H9 (cell line): Measurements from ENCODE around the gene MICAL3. TPM values are rescaled to one million over a fixed set of nuclear protein-coding genes. Genes with fewer than 3 reads are reported as not detected.

Experiments used
- DNase-seq: peaks from one replicate; pipeline ENCODE4 v3.0.0-alpha.2; 2017
- H2AFZ ChIP-seq: one replicate; pipeline ENCODE4 v1.6.1; 2013; ENCODE audit warnings: mild to moderate bottlenecking, low read length, control low read depth, moderate library complexity
- H2AK5ac ChIP-seq: 2 replicates; pipeline ENCODE4 v1.6.1; 2013; ENCODE audit warnings: low read length, control low read depth, mixed read lengths; ENCODE audit not compliant: insufficient read length
- H2BK120ac ChIP-seq: one replicate; pipeline ENCODE4 v1.6.1; 2013; ENCODE audit warnings: low read depth, mild to moderate bottlenecking, low read length, control low read depth, inconsistent platforms; ENCODE audit not compliant: poor library complexity, severe bottlenecking
- H2BK12ac ChIP-seq: 2 replicates; pipeline ENCODE4 v1.6.1; 2013; ENCODE audit warnings: low read length, control low read depth, mixed read lengths, low read depth; ENCODE audit not compliant: insufficient read length
- H2BK15ac ChIP-seq: 2 replicates; pipeline ENCODE4 v1.6.1; 2013; ENCODE audit warnings: low read depth, low read length, control low read depth
- H2BK20ac ChIP-seq: one replicate; pipeline ENCODE4 v1.6.1; 2013; ENCODE audit warnings: low read depth, mild to moderate bottlenecking, low read length, control low read depth, inconsistent platforms; ENCODE audit not compliant: poor library complexity, severe bottlenecking
- H2BK5ac ChIP-seq: 2 replicates; pipeline ENCODE4 v1.6.1; 2013; ENCODE audit warnings: low read length, control low read depth, mixed read lengths; ENCODE audit not compliant: insufficient read length
- H3K14ac ChIP-seq: 2 replicates; pipeline ENCODE4 v1.6.1; 2013; ENCODE audit warnings: low read length, control low read depth; ENCODE audit not compliant: insufficient read depth
- H3K18ac ChIP-seq: 2 replicates; pipeline ENCODE4 v1.6.1; 2013; ENCODE audit warnings: low read depth, mild to moderate bottlenecking, mixed read lengths, low read length, control low read depth; ENCODE audit not compliant: insufficient read length
- H3K23ac ChIP-seq: 2 replicates; pipeline ENCODE4 v1.6.1; 2013; ENCODE audit warnings: low read length, control low read depth, mixed read lengths, low read depth; ENCODE audit not compliant: insufficient read length
- H3K23me2 ChIP-seq: 2 replicates; pipeline ENCODE4 v1.6.1; 2013; ENCODE audit warnings: low read depth, mild to moderate bottlenecking, mixed read lengths, low read length, control low read depth; ENCODE audit not compliant: insufficient read length, poor library complexity, severe bottlenecking
- H3K27ac ChIP-seq: 2 replicates; pipeline ENCODE4 v1.5.1; 2013; ENCODE audit warnings: low read length, control low read depth, mixed read lengths, low read depth; ENCODE audit not compliant: insufficient read length
- H3K27me3 ChIP-seq: 2 replicates; pipeline ENCODE4 v1.6.1; 2013; ENCODE audit warnings: low read length, control low read depth, inconsistent platforms; ENCODE audit not compliant: insufficient read depth
- H3K4ac ChIP-seq: 2 replicates; pipeline ENCODE4 v1.6.1; 2013; ENCODE audit warnings: low read depth, mild to moderate bottlenecking, control low read depth, inconsistent platforms, low read length, moderate library complexity
- H3K4me1 ChIP-seq: 2 replicates; pipeline ENCODE4 v1.6.1; 2013; ENCODE audit warnings: low read length, control low read depth, inconsistent platforms; ENCODE audit not compliant: insufficient read depth
- H3K4me2 ChIP-seq: 2 replicates; pipeline ENCODE4 v1.6.1; 2013; ENCODE audit warnings: low read length, control low read depth, mixed read lengths; ENCODE audit not compliant: insufficient read length, insufficient read depth
- H3K56ac ChIP-seq: 2 replicates; pipeline ENCODE4 v1.6.1; 2013; ENCODE audit warnings: low read depth, mild to moderate bottlenecking, mixed read lengths, low read length, control low read depth; ENCODE audit not compliant: insufficient read length
- H3K79me1 ChIP-seq: 2 replicates; pipeline ENCODE4 v1.6.1; 2013; ENCODE audit warnings: low read depth, mild to moderate bottlenecking, moderate library complexity, low read length, control low read depth, inconsistent platforms; ENCODE audit not compliant: insufficient read depth, poor library complexity, severe bottlenecking
- H3K79me2 ChIP-seq: 2 replicates; pipeline ENCODE4 v1.6.1; 2013; ENCODE audit warnings: low read length, control low read depth, inconsistent platforms; ENCODE audit not compliant: insufficient read depth
- H3K9ac ChIP-seq: 2 replicates; pipeline ENCODE4 v1.6.1; 2013; ENCODE audit warnings: low read length, control low read depth, mixed read lengths; ENCODE audit not compliant: insufficient read length; ENCODE audit errors: extremely low read depth
- H3K9me3 ChIP-seq: one replicate; pipeline ENCODE4 v1.6.1; 2013; ENCODE audit warnings: low read depth, low read length, inconsistent platforms; ENCODE audit not compliant: control insufficient read depth
- H3T11ph ChIP-seq: one replicate; pipeline ENCODE4 v1.6.1; 2013; ENCODE audit warnings: mild to moderate bottlenecking, low read length, control low read depth, inconsistent platforms
- H4K20me1 ChIP-seq: one replicate; pipeline ENCODE4 v1.6.1; 2013; ENCODE audit not compliant: control insufficient read depth, insufficient read length, insufficient read depth
- H4K5ac ChIP-seq: 2 replicates; pipeline ENCODE4 v1.6.1; 2013; ENCODE audit warnings: low read depth, mild to moderate bottlenecking, mixed read lengths, low read length, control low read depth; ENCODE audit not compliant: insufficient read length
- H4K8ac ChIP-seq: replicated peaks from 2 replicates; pipeline ENCODE4 v1.6.1; 2013; ENCODE audit warnings: low read length, control low read depth, mixed read lengths, low read depth; ENCODE audit not compliant: insufficient read length
- H4K91ac ChIP-seq: 2 replicates; pipeline ENCODE4 v1.6.1; 2013; ENCODE audit warnings: low read depth, mild to moderate bottlenecking, moderate library complexity, mixed read lengths, low read length, control low read depth; ENCODE audit not compliant: insufficient read length
- H3K27ac Mint-ChIP-seq, 3 experiments: 2 replicates in 2 of 3; 3 replicates in 1 of 3; pipeline ENCODE4 v1.8.0; 2020 to 2021; ENCODE audit warnings: mixed read lengths in 3 of 3, mild to moderate bottlenecking in 1 of 3, moderate library complexity in 1 of 3
- H3K27me3 Mint-ChIP-seq: 2 replicates; pipeline ENCODE4 v1.8.0; 2021; ENCODE audit warnings: low read depth, mild to moderate bottlenecking, moderate library complexity, mixed read lengths
- H3K36me3 Mint-ChIP-seq, 3 experiments: 2 replicates in 2 of 3; 3 replicates in 1 of 3; pipeline ENCODE4 v1.8.0; 2020 to 2021; ENCODE audit warnings: low read depth in 3 of 3, mixed read lengths in 3 of 3; ENCODE audit not compliant: insufficient read depth in 1 of 3
- H3K4me1 Mint-ChIP-seq, 2 experiments: 2 replicates each; pipeline ENCODE4 v1.8.0; 2020; ENCODE audit warnings: mixed read lengths in 2 of 2
- H3K4me3 Mint-ChIP-seq, 2 experiments: 2 replicates in 1 of 2; 3 replicates in 1 of 2; pipeline ENCODE4 v1.8.0; 2020 to 2021; ENCODE audit warnings: mild to moderate bottlenecking in 2 of 2, mixed read lengths in 2 of 2, moderate library complexity in 1 of 2
- H3K9me3 Mint-ChIP-seq, 2 experiments: 2 replicates in 1 of 2; 3 replicates in 1 of 2; pipeline ENCODE4 v1.8.0; 2020; ENCODE audit warnings: mild to moderate bottlenecking in 2 of 2, mixed read lengths in 2 of 2, moderate library complexity in 1 of 2
- WGBS: extraction: QIAGEN DNeasy Blood & Tissue Kit; methylation state at CpG from one replicate; pipeline ENCODE4 v1.1.7; 2013; ENCODE audit warnings: missing lambda C conversion rate, low lambda C conversion rate, mixed read lengths; ENCODE audit not compliant: insufficient read length; ENCODE audit errors: extremely low coverage; 5-methylcytosine and 5-hydroxymethylcytosine counted together
- total RNA-seq: library from RNA; stranded (reverse); gene quantifications from 2 replicates; pipeline ENCODE4 v1.2.1, GENCODE V29; 2021
- TF ChIP-seq, protein P1 (sequence below): fragments of 200-600 bp; sonication (generic); conservative IDR thresholded peaks from 3 replicates; pipeline ENCODE4 v1.8.0; 2021; ENCODE audit warnings: antibody characterized with exemption, mild to moderate bottlenecking

Gene MICAL3
- total RNA-seq, 1 experiment from 2014 or later, result 50.2 TPM

DNA sequence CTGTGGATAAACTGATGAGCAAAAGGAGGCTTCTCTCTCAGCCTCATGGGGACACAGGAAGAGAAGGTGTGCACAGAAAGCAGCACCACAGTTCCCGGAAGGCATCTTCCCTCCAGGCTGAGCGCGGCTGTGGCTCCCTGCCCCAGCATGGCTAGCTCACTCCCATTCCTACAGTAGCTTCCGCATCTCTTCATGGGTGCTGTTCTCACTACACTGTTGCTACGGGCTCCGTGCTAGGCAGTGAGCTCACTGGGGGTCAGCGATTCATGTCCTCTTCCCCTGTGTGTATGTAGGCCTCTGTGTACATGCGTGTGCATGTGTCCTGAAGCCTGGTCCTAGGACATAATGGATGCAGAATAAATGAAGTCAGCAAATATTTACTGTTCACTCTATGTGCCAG is 64.3 kb downstream of the MICAL3 start:
- DNase-seq, result no peak
- H4K91ac ChIP-seq, result no peak overlapping the region
- H3K27ac ChIP-seq, result no peak overlapping the region
- no peak overlapping the region for H3K23ac ChIP-seq
- no peaks in the 10 kb centered on the region for H3K9me3 ChIP-seq
- no peak overlapping the region for H2BK5ac ChIP-seq
- no peak overlapping the region for H4K8ac ChIP-seq
- H3K18ac ChIP-seq, result no peak overlapping the region
- H3K4me1 Mint-ChIP-seq, result peaks cover 39 to 46% of the 10 kb centered on the region in 2 experiments
- H2BK120ac ChIP-seq, result no peak overlapping the region
- TF ChIP-seq, protein P1, sequence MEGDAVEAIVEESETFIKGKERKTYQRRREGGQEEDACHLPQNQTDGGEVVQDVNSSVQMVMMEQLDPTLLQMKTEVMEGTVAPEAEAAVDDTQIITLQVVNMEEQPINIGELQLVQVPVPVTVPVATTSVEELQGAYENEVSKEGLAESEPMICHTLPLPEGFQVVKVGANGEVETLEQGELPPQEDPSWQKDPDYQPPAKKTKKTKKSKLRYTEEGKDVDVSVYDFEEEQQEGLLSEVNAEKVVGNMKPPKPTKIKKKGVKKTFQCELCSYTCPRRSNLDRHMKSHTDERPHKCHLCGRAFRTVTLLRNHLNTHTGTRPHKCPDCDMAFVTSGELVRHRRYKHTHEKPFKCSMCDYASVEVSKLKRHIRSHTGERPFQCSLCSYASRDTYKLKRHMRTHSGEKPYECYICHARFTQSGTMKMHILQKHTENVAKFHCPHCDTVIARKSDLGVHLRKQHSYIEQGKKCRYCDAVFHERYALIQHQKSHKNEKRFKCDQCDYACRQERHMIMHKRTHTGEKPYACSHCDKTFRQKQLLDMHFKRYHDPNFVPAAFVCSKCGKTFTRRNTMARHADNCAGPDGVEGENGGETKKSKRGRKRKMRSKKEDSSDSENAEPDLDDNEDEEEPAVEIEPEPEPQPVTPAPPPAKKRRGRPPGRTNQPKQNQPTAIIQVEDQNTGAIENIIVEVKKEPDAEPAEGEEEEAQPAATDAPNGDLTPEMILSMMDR, result no peak
- peaks cover 3% of the 10 kb centered on the region; the same call in 1 of the 2 replicates for H3K4me1 ChIP-seq
- H3K4me2 ChIP-seq, result no peak overlapping the region
- H3K79me1 ChIP-seq, result peaks cover 6% of the 10 kb centered on the region
- no peaks in the 10 kb centered on the region for H3K23me2 ChIP-seq
- H2BK20ac ChIP-seq, result no peak overlapping the region
- H3K27me3 Mint-ChIP-seq, result no peaks in the 10 kb centered on the region
- no CpG with 5 or more reads among the region's 8 CpGs for WGBS
- no peak overlapping the region for H2AFZ ChIP-seq
- H3K56ac ChIP-seq, result no peak overlapping the region
- H4K5ac ChIP-seq, result no peak overlapping the region
- H4K20me1 ChIP-seq, result no peaks in the 10 kb centered on the region
- peaks cover 0 to 2% (median 0%) of the 10 kb centered on the region in 3 experiments; a peak in 2 of 7 replicates for H3K36me3 Mint-ChIP-seq
- H3K79me2 ChIP-seq, result peaks cover 7% of the 10 kb centered on the region; the same call in 1 of the 2 replicates
- H3K9ac ChIP-seq, result no peak overlapping the region
- no peaks in the 10 kb centered on the region for H3K27me3 ChIP-seq
- no peak overlapping the region for H2BK15ac ChIP-seq
- H3K27ac Mint-ChIP-seq, result peak overlapping the region in 2 of 3 experiments; percentile 75 to 94; a peak in 5 of 7 replicates
- no peak overlapping the region for H2BK12ac ChIP-seq
- no peak overlapping the region for H3K4ac ChIP-seq
- no peak overlapping the region for H2AK5ac ChIP-seq
- no peak overlapping the region for H3K4me3 Mint-ChIP-seq
- H3T11ph ChIP-seq, result no peak overlapping the region
- no peaks in the 10 kb centered on the region for H3K9me3 Mint-ChIP-seq
- no peak overlapping the region for H3K14ac ChIP-seq
